Right atrium auricular region (tissue), 2 donors: ENCODE data around the gene RRAGD. TPM values are rescaled to one million over a fixed set of nuclear protein-coding genes. Genes with fewer than 3 reads are reported as not detected.

Experiments used
- DNase-seq: peaks from one replicate; pipeline ENCODE4 v3.0.0-alpha.2; 2019; ENCODE audit warnings: low spot score
- H3K27ac ChIP-seq, 2 donors: fragments of 200-600 bp; sonication (generic); 1 replicate in 1 of 2; 2 replicates in 1 of 2; pipeline ENCODE4 v1.5.1; 2016 to 2019
- H3K27me3 ChIP-seq, 2 donors: fragments of 200-600 bp; sonication (generic); one replicate each; pipeline versions ENCODE4 v1.5.1 to v1.6.0; 2017 to 2019
- H3K36me3 ChIP-seq: fragments of 200-600 bp; sonication (generic); one replicate; pipeline ENCODE4 v1.5.1; 2016
- H3K4me1 ChIP-seq, 2 donors: fragments of 200-600 bp; sonication (generic); one replicate each; pipeline versions ENCODE4 v1.5.1 to v1.6.0; 2017 to 2019
- H3K4me3 ChIP-seq, 2 donors: fragments of 200-600 bp; sonication (generic); 1 replicate in 1 of 2; 2 replicates in 1 of 2; pipeline ENCODE4 v1.5.1; 2017 to 2019; ENCODE audit warnings: mild to moderate bottlenecking in 1 of 2, moderate library complexity in 1 of 2
- H3K9me3 ChIP-seq, 2 donors: fragments of 200-600 bp; sonication (generic); one replicate each; pipeline ENCODE4 v1.5.1; 2019
- total RNA-seq, 2 donors: library from RNA; depleted of rRNA; stranded (reverse); fragments of >200 nt; gene quantifications; one replicate each; pipeline ENCODE4 v1.1.0, GENCODE V29; 2016
- TF ChIP-seq, protein P1 (sequence below), 2 donors: fragments of 200-600 bp; sonication (generic); IDR thresholded peaks; one replicate each; pipeline ENCODE4 v1.5.1; 2019; ENCODE audit warnings: antibody characterized with exemption in 2 of 2

RRAGD gene
- total RNA-seq, 2 donors from 2014 or later = 56.4 to 98.0 TPM

DNA sequence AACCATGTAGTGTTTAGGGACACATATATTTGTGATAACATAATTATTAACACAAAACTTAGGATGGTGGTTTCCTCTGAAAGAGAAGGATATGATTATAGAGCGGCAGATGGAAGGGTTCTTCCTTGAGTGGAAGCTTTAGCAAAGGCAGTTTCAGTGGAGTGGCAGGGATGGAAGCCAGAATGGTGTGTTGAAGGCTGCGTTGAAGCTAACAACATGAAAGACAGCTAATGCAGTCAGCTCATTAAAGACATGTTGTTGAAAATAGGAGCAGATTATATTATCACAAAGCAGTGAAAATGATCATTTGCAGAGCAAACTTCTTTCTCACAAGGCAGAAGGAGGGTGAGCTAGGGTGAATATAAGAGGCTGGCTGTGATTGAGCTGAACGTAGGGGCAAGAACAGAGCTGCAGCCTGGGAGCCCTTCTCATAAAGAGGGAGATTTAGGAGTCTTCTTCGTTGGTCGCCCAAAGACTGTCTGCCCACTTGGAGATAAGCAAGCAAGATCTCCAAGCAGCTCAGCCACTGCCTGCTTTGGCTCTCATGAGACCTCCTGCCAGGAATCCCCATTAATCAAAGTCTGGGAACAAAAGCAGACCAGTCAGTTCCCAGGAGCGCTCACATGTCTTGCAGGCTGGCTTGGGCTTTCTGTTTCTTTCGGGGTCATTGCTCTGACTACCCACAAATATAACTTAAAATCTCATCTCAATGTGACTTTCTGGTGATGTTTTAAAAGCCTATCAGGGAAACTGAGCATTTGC is 18.3 kb upstream of the RRAGD start:
- Histone ChIP-seq H3K4me3 (no peak overlapping the region), H3K27me3 (no peaks in the 10 kb centered on the region), H3K36me3 (no peaks in the 10 kb centered on the region), H3K4me1 (peaks cover 0 to 14% of the 10 kb centered on the region in 2 donors), H3K9me3 (no peaks in the 10 kb centered on the region), H3K27ac (no peak overlapping the region)
- DNase-seq = no peak
- TF ChIP-seq, protein P1, sequence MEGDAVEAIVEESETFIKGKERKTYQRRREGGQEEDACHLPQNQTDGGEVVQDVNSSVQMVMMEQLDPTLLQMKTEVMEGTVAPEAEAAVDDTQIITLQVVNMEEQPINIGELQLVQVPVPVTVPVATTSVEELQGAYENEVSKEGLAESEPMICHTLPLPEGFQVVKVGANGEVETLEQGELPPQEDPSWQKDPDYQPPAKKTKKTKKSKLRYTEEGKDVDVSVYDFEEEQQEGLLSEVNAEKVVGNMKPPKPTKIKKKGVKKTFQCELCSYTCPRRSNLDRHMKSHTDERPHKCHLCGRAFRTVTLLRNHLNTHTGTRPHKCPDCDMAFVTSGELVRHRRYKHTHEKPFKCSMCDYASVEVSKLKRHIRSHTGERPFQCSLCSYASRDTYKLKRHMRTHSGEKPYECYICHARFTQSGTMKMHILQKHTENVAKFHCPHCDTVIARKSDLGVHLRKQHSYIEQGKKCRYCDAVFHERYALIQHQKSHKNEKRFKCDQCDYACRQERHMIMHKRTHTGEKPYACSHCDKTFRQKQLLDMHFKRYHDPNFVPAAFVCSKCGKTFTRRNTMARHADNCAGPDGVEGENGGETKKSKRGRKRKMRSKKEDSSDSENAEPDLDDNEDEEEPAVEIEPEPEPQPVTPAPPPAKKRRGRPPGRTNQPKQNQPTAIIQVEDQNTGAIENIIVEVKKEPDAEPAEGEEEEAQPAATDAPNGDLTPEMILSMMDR (IDR thresholded peaks at IDR 0.05) = no peak

DNA sequence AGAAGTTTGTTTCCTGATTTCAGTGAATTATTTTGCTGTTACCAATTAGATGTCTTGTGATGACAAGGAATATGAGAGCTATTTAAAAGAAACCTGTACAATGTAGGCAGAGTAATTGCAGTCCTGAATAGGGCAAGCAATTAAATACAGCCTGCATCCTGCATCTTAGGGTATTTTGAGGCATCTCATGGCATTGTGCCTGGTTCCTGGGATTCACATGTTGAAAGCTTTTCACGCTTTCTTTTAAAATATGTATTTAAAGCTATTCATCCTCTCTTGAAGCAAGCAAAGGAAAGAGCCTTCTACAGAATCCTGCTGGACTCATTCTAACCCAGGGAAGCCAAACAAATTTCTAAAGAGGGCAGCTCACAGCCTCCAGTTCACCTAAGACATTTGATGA is 4.7 kb upstream of the RRAGD start:
- Histone ChIP-seq H3K27ac (no peak overlapping the region), H3K9me3 (no peaks in the 10 kb centered on the region), H3K4me1 (peaks cover 0 to 15% of the 10 kb centered on the region in 2 donors), H3K36me3 (no peaks in the 10 kb centered on the region), H3K4me3 (no peak overlapping the region), H3K27me3 (no peaks in the 10 kb centered on the region)
- TF ChIP-seq, protein P1 (IDR thresholded peaks at IDR 0.05) = no peak
- no peak for DNase-seq

DNA sequence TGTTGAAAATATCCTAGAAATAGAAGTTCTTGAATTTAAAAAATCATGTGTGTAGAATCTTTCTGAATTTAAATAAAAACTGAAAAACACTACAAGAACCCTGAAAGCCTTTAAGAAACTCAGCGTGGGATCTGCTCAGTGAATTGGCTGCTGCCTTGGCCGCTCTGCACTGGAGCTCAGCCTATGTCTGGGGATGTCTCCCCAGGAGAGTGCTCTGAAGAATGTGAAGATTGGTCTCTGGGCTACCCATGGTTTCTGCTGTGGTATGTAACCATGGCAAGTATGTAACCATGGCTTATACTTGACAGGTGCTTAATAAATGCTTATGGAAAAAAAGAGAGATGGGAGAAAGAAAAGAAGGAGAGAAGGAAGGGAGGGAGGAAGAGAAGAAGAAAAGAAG is 3.1 kb upstream of the RRAGD start:
- TF ChIP-seq, protein P1 (IDR thresholded peaks at IDR 0.05) = no peak
- Histone ChIP-seq H3K4me1 (peaks cover 0 to 27% of the 10 kb centered on the region in 2 donors), H3K27ac (no peak overlapping the region), H3K27me3 (no peaks in the 10 kb centered on the region), H3K36me3 (no peaks in the 10 kb centered on the region), H3K9me3 (no peaks in the 10 kb centered on the region), H3K4me3 (no peak overlapping the region)
- no peak for DNase-seq

DNA sequence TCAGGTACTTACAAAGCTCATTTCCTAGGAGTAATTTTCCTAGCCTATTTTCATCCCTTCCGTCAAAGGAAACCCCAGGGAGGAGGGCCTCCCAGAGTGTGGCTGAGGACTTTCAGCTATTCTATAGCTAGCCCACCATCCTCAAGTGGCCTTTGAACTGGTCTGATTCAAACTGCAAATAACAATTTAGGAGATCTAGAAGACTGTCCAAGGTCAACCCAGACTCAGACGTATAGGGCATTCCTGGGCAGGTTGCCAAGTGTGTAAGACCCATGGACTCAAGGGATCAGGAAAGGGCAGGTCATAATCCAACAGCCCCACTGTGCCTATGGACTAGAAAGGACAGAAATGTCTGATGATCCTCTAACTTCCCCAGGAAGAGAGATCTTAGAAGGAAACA is 2.1 kb upstream of the RRAGD start:
- TF ChIP-seq, protein P1 (IDR thresholded peaks at IDR 0.05) = no peak
- Histone ChIP-seq H3K4me3 (no peak overlapping the region), H3K36me3 (no peaks in the 10 kb centered on the region), H3K9me3 (no peaks in the 10 kb centered on the region), H3K27ac (no peak overlapping the region), H3K4me1 (peaks cover 0 to 36% of the 10 kb centered on the region in 2 donors), H3K27me3 (no peaks in the 10 kb centered on the region)
- no peak for DNase-seq

DNA sequence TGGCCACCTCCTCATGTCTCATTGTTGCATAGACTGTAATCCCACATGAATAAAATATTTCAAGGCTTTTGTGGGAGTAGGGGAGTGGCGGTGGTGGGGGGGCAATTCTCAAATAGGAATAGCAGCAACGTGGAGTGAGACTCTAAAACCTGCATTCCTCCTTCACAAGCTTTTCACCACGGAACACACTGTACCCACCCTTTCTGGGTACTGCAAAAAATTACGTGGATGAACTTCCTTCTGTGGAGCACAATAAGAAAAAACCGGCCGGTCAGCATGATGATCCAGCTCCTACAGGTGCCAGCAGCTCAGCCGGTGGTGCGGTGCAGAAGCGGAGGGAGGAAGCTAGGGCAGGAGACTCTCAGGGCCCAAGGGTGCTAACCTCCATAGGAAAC is 930 bp upstream of the RRAGD start:
- TF ChIP-seq, protein P1 (IDR thresholded peaks at IDR 0.05) = no peak

More for the DNA sequence above, 930 bp upstream of the RRAGD start:
- H3K4me1 ChIP-seq = peaks cover 0 to 38% of the 10 kb centered on the region in 2 donors
- no peaks in the 10 kb centered on the region for H3K36me3 ChIP-seq
- no peaks in the 10 kb centered on the region for H3K27me3 ChIP-seq
- H3K27ac ChIP-seq = peak overlapping the region; percentile 93 to 96
- DNase-seq = no peak
- no peaks in the 10 kb centered on the region for H3K9me3 ChIP-seq
- H3K4me3 ChIP-seq = peak overlapping the region; percentile 84 to 94
